B cell (primary cell): Measurements from ENCODE around the gene SEZ6L2. TPM values are rescaled to one million over a fixed set of nuclear protein-coding genes. Genes with fewer than 3 reads are reported as not detected.

Experiments
- ATAC-seq: fragments of 200-7000 bp; cut with Tn5 transposase; one replicate; pipeline ENCODE4 v1.10.0; 2021; ENCODE audit warnings: low read depth, mild to moderate bottlenecking, moderate number of reproducible peaks, moderate library complexity
- CTCF ChIA-PET: fragments of 350-600 bp; sonication (Branson Sonifier 250); formaldehyde crosslinking; loops from one replicate; lab custom pipeline; 2021; ENCODE audit warnings: antibody characterized with exemption, inconsistent platforms; lab: Charles Lee
- POLR2A ChIA-PET: fragments of 350-600 bp; sonication (Branson Sonifier 250); formaldehyde crosslinking; loops from one replicate; lab custom pipeline; 2021; ENCODE audit warnings: antibody characterized with exemption; lab: Charles Lee
- DNase-seq: peaks from one replicate; pipeline ENCODE4 v3.0.0; 2013
- H2AFZ ChIP-seq: 2 replicates; pipeline ENCODE4 v1.6.1; 2012; ENCODE audit warnings: mild to moderate bottlenecking, low read depth, low read length; ENCODE audit not compliant: insufficient read depth, poor library complexity, severe bottlenecking
- H3K27ac ChIP-seq, 2 donors: 1 replicate in 1 of 2; 2 replicates in 1 of 2; pipeline ENCODE4 v1.5.1; 2012 to 2013; ENCODE audit warnings: low read length in 2 of 2, mild to moderate bottlenecking in 2 of 2, moderate library complexity in 1 of 2
- H3K27me3 ChIP-seq, 4 experiments: fragments of 200-600 bp in 1 of 4; sonication (generic) in 1 of 4; replicated peaks in 1 of 4; 1 replicate in 2 of 4; 2 replicates in 2 of 4; pipeline versions ENCODE4 v1.6.1 to v1.7.0; 2013 to 2016; ENCODE audit warnings: low read length in 3 of 4, mild to moderate bottlenecking in 2 of 4, mixed read lengths in 1 of 4, moderate library complexity in 1 of 4; ENCODE audit not compliant: insufficient read depth in 4 of 4, control insufficient read depth in 3 of 4; ENCODE audit errors: control extremely low read depth in 1 of 4
- H3K36me3 ChIP-seq, 2 experiments: replicated peaks in 1 of 2; 1 replicate in 1 of 2; 2 replicates in 1 of 2; pipeline versions ENCODE4 v1.6.1 to v1.7.1; 2013; ENCODE audit warnings: low read length in 1 of 2; ENCODE audit not compliant: insufficient read depth in 2 of 2, control insufficient read depth in 1 of 2; ENCODE audit errors: control extremely low read depth in 1 of 2, extremely low read depth in 1 of 2
- H3K4me1 ChIP-seq, 2 donors: fragments of 200-600 bp in 1 of 2; sonication (generic) in 1 of 2; 1 replicate in 1 of 2; 2 replicates in 1 of 2; pipeline versions ENCODE4 v1.5.1 to v1.6.1; 2013 to 2017; ENCODE audit warnings: low read length in 2 of 2; ENCODE audit not compliant: control insufficient read depth in 2 of 2, insufficient read depth in 2 of 2
- H3K4me2 ChIP-seq: replicated peaks from 2 replicates; pipeline ENCODE3; 2012; ENCODE audit warnings: mild to moderate bottlenecking, low read depth, low read length; ENCODE audit not compliant: poor library complexity, severe bottlenecking
- H3K4me3 ChIP-seq, 5 experiments: fragments of 200-600 bp in 1 of 5; sonication (generic) in 1 of 5; 1 replicate in 3 of 5; 2 replicates in 2 of 5; pipeline versions ENCODE4 v1.5.1 to v1.7.0; 2011 to 2016; ENCODE audit warnings: low read length in 4 of 5, mild to moderate bottlenecking in 4 of 5, low read depth in 2 of 5, control low read depth in 1 of 5, moderate library complexity in 1 of 5; ENCODE audit not compliant: insufficient read depth in 1 of 5; ENCODE audit errors: control extremely low read depth in 1 of 5, extremely low read depth in 1 of 5
- H3K79me2 ChIP-seq: fragments of 200-600 bp; sonication (generic); one replicate; pipeline ENCODE4 v1.6.0; 2016; ENCODE audit warnings: low read length; ENCODE audit not compliant: control insufficient read depth, insufficient read depth
- H3K9ac ChIP-seq: fragments of 200-600 bp; sonication (generic); 2 replicates; pipeline ENCODE4 v1.6.1; 2017; ENCODE audit warnings: mild to moderate bottlenecking, low read length, moderate library complexity
- H3K9me3 ChIP-seq, 3 donors: one replicate each; pipeline versions ENCODE4 v1.6.1 to v1.7.1; 2013; ENCODE audit warnings: low read length in 2 of 3; ENCODE audit not compliant: control insufficient read depth in 2 of 3, insufficient read depth in 1 of 3; ENCODE audit errors: control extremely low read depth in 1 of 3
- H4K20me1 ChIP-seq: 2 replicates; pipeline ENCODE4 v1.6.0; 2012; ENCODE audit warnings: mild to moderate bottlenecking, low read length; ENCODE audit not compliant: insufficient read depth, control insufficient read depth, poor library complexity, severe bottlenecking
- H3K27ac Mint-ChIP-seq: one replicate; pipeline ENCODE4 v1.8.0; 2021; ENCODE audit warnings: mixed read lengths
- H3K27me3 Mint-ChIP-seq: one replicate; pipeline ENCODE4 v1.8.0; 2021; ENCODE audit warnings: mixed read lengths
- H3K4me1 Mint-ChIP-seq: one replicate; pipeline ENCODE4 v1.8.0; 2021; ENCODE audit warnings: mixed read lengths
- H3K4me3 Mint-ChIP-seq: one replicate; pipeline ENCODE4 v1.8.0; 2021; ENCODE audit warnings: mixed read lengths
- H3K9me3 Mint-ChIP-seq: one replicate; pipeline ENCODE4 v1.8.0; 2022; ENCODE audit warnings: mixed read lengths; ENCODE audit not compliant: insufficient read depth
- EZH2 ChIP-seq: IDR thresholded peaks from 2 replicates; pipeline ENCODE4 v1.6.1; 2012; ENCODE audit warnings: borderline replicate concordance, low read depth, mild to moderate bottlenecking, moderate library complexity, low read length; ENCODE audit not compliant: insufficient read depth, poor library complexity, severe bottlenecking
- WGBS: methylation state at CpG from one replicate; pipeline ENCODE4 v1.1.5; 2013; ENCODE audit warnings: missing lambda C conversion rate; ENCODE audit not compliant: insufficient coverage; 5-methylcytosine and 5-hydroxymethylcytosine counted together
- intact Hi-C: fragments of 100-400 bp; cut with micrococcal nuclease; formaldehyde crosslinking; loops from one replicate; pipeline ENCODE4 v1.10.0; 2022
- polyA plus RNA-seq: library from polyadenylated mRNA; depleted of rRNA; stranded (reverse); fragments of >200 nt; gene quantifications from 2 replicates; pipeline ENCODE4 v1.2.3, GENCODE V29; 2012
- total RNA-seq, 2 donors: library from RNA; stranded (reverse); fragments of 120-200 nt in 1 of 2; gene quantifications; 1 replicate in 1 of 2; 2 replicates in 1 of 2; pipeline versions ENCODE4 v1.2.3 to v1.2.4, GENCODE V29; 2013 to 2022
- TF ChIP-seq, protein P1 (sequence below): fragments of 200-600 bp; IDR thresholded peaks from one replicate; pipeline ENCODE4 v1.8.0; 2022; ENCODE audit warnings: antibody characterized with exemption, mild to moderate bottlenecking

The SEZ6L2 gene
- total and polyA plus RNA-seq, 2 donors (not counting 1 experiment from before 2014, with no cell fraction given) = 0.10 TPM; not detected in 1

DNA sequence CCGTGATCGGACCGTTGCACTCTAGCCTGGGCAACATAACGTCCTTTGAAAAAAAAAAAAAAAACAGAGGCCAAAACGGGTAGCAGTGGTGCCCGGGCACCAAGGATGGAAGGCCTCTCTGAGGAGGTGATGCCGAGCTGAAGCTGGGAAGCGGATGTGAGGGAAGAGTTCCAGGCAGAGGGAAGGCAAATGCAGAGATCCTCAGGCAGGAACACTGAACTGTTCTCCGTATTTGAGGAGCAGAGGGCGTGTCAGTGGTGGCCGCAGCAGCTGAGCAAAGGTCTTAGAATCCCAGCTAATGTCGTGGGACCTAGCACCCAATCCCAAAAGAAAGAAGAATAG lies 27.3 kb upstream of the SEZ6L2 start:
- intact Hi-C loops = loop anchor here (1.0 to 10.0 kb wide), 9 partner anchors 26 to 332 kb away; partner anchors contain the start of genes ASPHD1, CDIPT, INO80E and TAOK2
- peak overlapping the region; percentile 89 for H3K4me2 ChIP-seq
- H4K20me1 ChIP-seq = peaks cover 26% of the 10 kb centered on the region
- H3K27me3 ChIP-seq = no peaks in the 10 kb centered on the region
- H3K79me2 ChIP-seq = peaks cover 29% of the 10 kb centered on the region
- ATAC-seq = no peak
- no peaks in the 10 kb centered on the region for H3K9me3 ChIP-seq
- H3K36me3 ChIP-seq = peaks cover 0 to 13% of the 10 kb centered on the region in 2 experiments
- peak overlapping the region; percentile 91 for H3K4me3 Mint-ChIP-seq
- H3K27ac ChIP-seq = peak overlapping the region; percentile 80 to 84
- CTCF ChIA-PET = interaction anchor here (1.4 to 2.0 kb wide), 5 partner anchors 35 to 226 kb away, joined by 5 to 9 read pairs (median 5); partner anchors contain the start of genes CDIPT, TAOK2 and TMEM219
- peaks cover 14 to 21% of the 10 kb centered on the region in 2 donors for H3K4me1 ChIP-seq
- H3K27me3 Mint-ChIP-seq = no peaks in the 10 kb centered on the region
- peaks cover 25% of the 10 kb centered on the region for H3K4me1 Mint-ChIP-seq
- POLR2A ChIA-PET = interaction anchor here (0.7 to 1.7 kb wide), 4 partner anchors 46 to 165 kb away, joined by 3 to 7 read pairs (median 3); partner anchors contain the start of genes TAOK2 and TBX6
- H2AFZ ChIP-seq = peak overlapping the region; percentile 96
- H3K9ac ChIP-seq = peak overlapping the region; percentile 90
- H3K9me3 Mint-ChIP-seq = no peaks in the 10 kb centered on the region
- no peak for TF ChIP-seq EZH2
- TF ChIP-seq, protein P1, sequence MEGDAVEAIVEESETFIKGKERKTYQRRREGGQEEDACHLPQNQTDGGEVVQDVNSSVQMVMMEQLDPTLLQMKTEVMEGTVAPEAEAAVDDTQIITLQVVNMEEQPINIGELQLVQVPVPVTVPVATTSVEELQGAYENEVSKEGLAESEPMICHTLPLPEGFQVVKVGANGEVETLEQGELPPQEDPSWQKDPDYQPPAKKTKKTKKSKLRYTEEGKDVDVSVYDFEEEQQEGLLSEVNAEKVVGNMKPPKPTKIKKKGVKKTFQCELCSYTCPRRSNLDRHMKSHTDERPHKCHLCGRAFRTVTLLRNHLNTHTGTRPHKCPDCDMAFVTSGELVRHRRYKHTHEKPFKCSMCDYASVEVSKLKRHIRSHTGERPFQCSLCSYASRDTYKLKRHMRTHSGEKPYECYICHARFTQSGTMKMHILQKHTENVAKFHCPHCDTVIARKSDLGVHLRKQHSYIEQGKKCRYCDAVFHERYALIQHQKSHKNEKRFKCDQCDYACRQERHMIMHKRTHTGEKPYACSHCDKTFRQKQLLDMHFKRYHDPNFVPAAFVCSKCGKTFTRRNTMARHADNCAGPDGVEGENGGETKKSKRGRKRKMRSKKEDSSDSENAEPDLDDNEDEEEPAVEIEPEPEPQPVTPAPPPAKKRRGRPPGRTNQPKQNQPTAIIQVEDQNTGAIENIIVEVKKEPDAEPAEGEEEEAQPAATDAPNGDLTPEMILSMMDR = no peak
- H3K4me3 ChIP-seq = peak overlapping the region; percentile 48 to 95 (median 84)
- peak overlapping the region; percentile 96 for H3K27ac Mint-ChIP-seq
- 9% methylated on average over 12 of the region's 12 CpGs for WGBS
- no peak for DNase-seq
